Fibroblast of lung (primary cell): ENCODE data around the gene CCL26. TPM values are rescaled to one million over a fixed set of nuclear protein-coding genes. Genes with fewer than 3 reads are reported as not detected.
A peak's percentile ranks its signal among the peaks of the same experiment; 100 is the strongest.

Experiments
- DNase-seq, 2 donors: peaks; one replicate each; pipeline versions ENCODE4 v3.0.0 to v3.0.0-alpha.2; 2010; ENCODE audit warnings: low read depth in 2 of 2
- H2AFZ ChIP-seq: 2 replicates; pipeline ENCODE4 v1.5.1; 2012; ENCODE audit warnings: low read length, control low read depth, inconsistent platforms
- H3K27ac ChIP-seq: 2 replicates; pipeline ENCODE4 v1.5.1; 2011; ENCODE audit warnings: low read length, control low read depth; ENCODE audit not compliant: insufficient read depth
- H3K27me3 ChIP-seq: 2 replicates; pipeline ENCODE4 v1.5.1; 2011; ENCODE audit warnings: mild to moderate bottlenecking, low read length; ENCODE audit not compliant: control insufficient read depth, insufficient read depth
- H3K36me3 ChIP-seq: 2 replicates; pipeline ENCODE4 v1.5.1; 2011; ENCODE audit warnings: low read length; ENCODE audit not compliant: control insufficient read depth, insufficient read depth
- H3K4me1 ChIP-seq: 2 replicates; pipeline ENCODE4 v1.5.1; 2011; ENCODE audit warnings: low read length; ENCODE audit not compliant: control insufficient read depth, insufficient read depth; ENCODE audit errors: extremely low read depth
- H3K4me2 ChIP-seq: 2 replicates; pipeline ENCODE4 v1.5.1; 2011; ENCODE audit warnings: low read length, control low read depth; ENCODE audit not compliant: insufficient read depth; ENCODE audit errors: extremely low read depth
- H3K4me3 ChIP-seq, 4 experiments: fragments of 200-600 bp in 1 of 4; sonication (generic) in 1 of 4; replicated peaks in 1 of 4; 2 replicates each; pipeline ENCODE4 v1.5.1; 2011 to 2016; ENCODE audit warnings: low read length in 4 of 4, low read depth in 3 of 4, mild to moderate bottlenecking in 3 of 4, control low read depth in 2 of 4, inconsistent platforms in 1 of 4, mixed read lengths in 1 of 4; ENCODE audit not compliant: insufficient read depth in 1 of 4; ENCODE audit errors: control extremely low read depth in 1 of 4
- H3K79me2 ChIP-seq: 2 replicates; pipeline ENCODE4 v1.5.1; 2012; ENCODE audit warnings: mild to moderate bottlenecking, low read length, inconsistent platforms; ENCODE audit not compliant: control insufficient read depth, insufficient read depth
- H3K9ac ChIP-seq: 2 replicates; pipeline ENCODE4 v1.5.1; 2011; ENCODE audit warnings: mild to moderate bottlenecking, low read length, control low read depth; ENCODE audit not compliant: insufficient read depth
- H3K9me3 ChIP-seq: 2 replicates; pipeline ENCODE4 v1.5.1; 2012; ENCODE audit warnings: low read depth, low read length; ENCODE audit not compliant: control insufficient read depth, insufficient read depth
- H4K20me1 ChIP-seq: 2 replicates; pipeline ENCODE4 v1.5.1; 2011; ENCODE audit warnings: low read length; ENCODE audit not compliant: control insufficient read depth, insufficient read depth; ENCODE audit errors: extremely low read depth
- EZH2 ChIP-seq: IDR thresholded peaks from 2 replicates; pipeline ENCODE4 v1.5.1; 2012; ENCODE audit warnings: low read length, control low read depth, mild to moderate bottlenecking; ENCODE audit errors: missing control alignments
- polyA plus RNA-seq, 2 donors: library from polyadenylated mRNA; depleted of rRNA in 1 of 2; stranded (reverse) in 1 of 2; unstranded in 1 of 2; fragments of >200 nt; gene quantifications; 2 replicates each; pipeline ENCODE4 v1.2.1, GENCODE V29; 2011 to 2012; ENCODE audit warnings: missing spikeins in 1 of 2
- total RNA-seq: library from RNA; depleted of rRNA; stranded (reverse); fragments of >200 nt; gene quantifications from 2 replicates; pipeline ENCODE4 v1.2.1, GENCODE V29; 2014
- TF ChIP-seq, protein P1 (sequence below), 2 donors: IDR thresholded peaks in 1 of 2; conservative IDR thresholded peaks in 1 of 2; 1 replicate in 1 of 2; 2 replicates in 1 of 2; pipeline ENCODE4 v1.5.1; 2011 to 2012; ENCODE audit warnings: low read length in 2 of 2, control low read depth in 1 of 2, inconsistent platforms in 1 of 2, low read depth in 1 of 2, mild to moderate bottlenecking in 1 of 2

Gene CCL26
- total and polyA plus RNA-seq, 2 donors (not counting 1 experiment from before 2014, with no cell fraction given), result 0.94 to 1.2 TPM

DNA sequence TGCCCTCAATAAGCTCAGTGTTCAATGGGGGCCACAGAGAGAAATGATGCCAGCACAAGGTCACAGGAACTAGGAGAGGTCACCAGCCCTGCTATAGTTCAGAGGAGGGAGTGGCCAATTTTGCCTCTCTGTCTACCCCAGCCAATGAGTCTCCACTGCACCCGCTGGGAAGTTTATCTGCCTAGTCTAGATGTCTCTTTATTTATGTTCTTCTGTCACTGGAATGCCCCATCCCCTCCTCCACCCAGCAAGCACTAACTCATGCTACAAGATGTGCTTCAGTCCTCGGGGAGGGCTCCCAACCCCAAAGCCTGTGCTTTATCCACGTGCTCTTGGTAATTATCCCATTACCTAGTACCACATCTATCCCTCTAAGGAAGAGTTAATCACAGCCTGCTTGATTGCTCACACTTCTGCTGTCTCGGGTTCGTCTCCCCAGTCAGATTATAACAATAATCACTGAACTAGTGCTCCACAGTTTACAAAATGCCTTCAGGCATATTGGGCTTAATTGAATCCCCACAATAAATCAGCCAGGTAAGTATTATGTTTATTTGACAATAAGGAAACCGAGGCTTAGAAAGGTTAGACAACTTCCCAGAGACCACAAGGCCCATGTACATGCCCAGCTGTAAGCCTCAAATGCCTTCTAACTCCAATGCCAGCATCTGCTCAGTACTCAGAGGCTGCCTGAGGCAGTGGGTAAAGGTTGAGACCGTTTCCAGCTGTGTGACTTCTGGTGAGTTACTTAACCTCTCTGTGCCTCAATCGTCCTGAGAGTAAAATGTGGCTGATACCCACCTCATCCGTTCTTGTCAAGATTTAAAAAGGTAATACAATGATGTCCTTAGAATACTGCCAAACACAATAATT, 37.2 kb downstream of the CCL26 start:
- Histone ChIP-seq H3K9ac (no peak overlapping the region), H3K9me3 (no peaks in the 10 kb centered on the region), H3K4me2 (no peak overlapping the region), H3K27me3 (no peaks in the 10 kb centered on the region), H3K79me2 (peaks cover 22% of the 10 kb centered on the region), H3K4me1 (peaks cover 25% of the 10 kb centered on the region), H3K4me3 (no peak overlapping the region), H2AFZ (no peak overlapping the region), H3K36me3 (peaks cover 1% of the 10 kb centered on the region), H4K20me1 (no peaks in the 10 kb centered on the region), H3K27ac (peak overlapping the region; percentile 23)
- peak; percentile 62 to 73 for DNase-seq
- TF ChIP-seq, protein P1, sequence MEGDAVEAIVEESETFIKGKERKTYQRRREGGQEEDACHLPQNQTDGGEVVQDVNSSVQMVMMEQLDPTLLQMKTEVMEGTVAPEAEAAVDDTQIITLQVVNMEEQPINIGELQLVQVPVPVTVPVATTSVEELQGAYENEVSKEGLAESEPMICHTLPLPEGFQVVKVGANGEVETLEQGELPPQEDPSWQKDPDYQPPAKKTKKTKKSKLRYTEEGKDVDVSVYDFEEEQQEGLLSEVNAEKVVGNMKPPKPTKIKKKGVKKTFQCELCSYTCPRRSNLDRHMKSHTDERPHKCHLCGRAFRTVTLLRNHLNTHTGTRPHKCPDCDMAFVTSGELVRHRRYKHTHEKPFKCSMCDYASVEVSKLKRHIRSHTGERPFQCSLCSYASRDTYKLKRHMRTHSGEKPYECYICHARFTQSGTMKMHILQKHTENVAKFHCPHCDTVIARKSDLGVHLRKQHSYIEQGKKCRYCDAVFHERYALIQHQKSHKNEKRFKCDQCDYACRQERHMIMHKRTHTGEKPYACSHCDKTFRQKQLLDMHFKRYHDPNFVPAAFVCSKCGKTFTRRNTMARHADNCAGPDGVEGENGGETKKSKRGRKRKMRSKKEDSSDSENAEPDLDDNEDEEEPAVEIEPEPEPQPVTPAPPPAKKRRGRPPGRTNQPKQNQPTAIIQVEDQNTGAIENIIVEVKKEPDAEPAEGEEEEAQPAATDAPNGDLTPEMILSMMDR (conservative IDR thresholded peaks at IDR 0.05 in 1 of 2, IDR thresholded peaks at IDR 0.05 in 1 of 2; ENCODE audit: low read depth in 1 of 2, low read length in 2 of 2), result no peak
- no peak for TF ChIP-seq EZH2

DNA sequence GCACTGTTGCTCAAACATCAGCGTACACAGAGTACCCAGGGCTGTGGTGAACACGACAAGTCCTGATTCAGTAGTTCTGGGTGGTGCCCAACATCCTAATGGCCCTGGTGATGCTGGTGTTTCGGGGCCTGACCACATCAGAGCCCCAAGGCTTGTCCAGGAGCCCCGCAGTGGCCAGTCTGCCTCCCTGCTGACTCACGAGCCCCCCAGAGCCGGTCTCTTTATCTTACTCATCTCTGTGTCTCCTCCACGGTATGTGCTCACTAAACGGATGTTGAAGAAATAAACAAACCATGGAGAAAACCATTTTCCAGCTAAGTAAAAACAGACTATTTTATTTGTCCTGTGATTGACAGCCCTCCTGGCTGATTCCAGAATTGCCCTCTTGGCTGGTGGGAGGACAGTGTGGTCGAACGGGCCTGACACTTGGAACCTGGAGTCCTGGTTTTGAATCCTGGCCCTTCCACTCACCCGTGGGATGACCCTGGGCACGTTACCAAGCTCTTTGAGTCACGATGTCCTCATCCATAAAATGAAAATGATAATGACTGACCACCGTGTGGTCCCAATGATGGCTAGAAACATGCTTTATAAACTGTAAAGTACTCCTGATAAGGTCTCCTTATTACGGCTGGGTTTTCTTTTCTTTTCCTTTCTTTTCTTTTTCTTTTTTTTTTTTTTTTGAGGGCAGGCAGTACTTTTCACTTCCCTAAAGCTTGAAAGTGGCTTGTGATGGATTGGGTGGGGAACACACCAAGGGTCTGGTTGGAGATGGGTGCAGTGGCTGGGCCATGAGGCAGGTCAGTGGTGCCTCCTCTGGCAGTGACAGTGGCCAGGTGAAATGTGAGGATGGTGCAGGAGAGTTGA, 39.0 kb downstream of the CCL26 start:
- Histone ChIP-seq H3K9ac (peak overlapping the region; percentile 39), H3K4me2 (peak overlapping the region; percentile 77)

More for the DNA sequence above, 39.0 kb downstream of the CCL26 start:
- H4K20me1 ChIP-seq, result no peaks in the 10 kb centered on the region
- no peaks in the 10 kb centered on the region for H3K27me3 ChIP-seq
- peaks cover 1% of the 10 kb centered on the region for H3K36me3 ChIP-seq
- peak overlapping the region; percentile 90 for H3K27ac ChIP-seq
- H2AFZ ChIP-seq, result peak overlapping the region; percentile 17
- peaks cover 30% of the 10 kb centered on the region for H3K4me1 ChIP-seq
- TF ChIP-seq EZH2, result no peak
- TF ChIP-seq, protein P1 (conservative IDR thresholded peaks at IDR 0.05 in 1 of 2, IDR thresholded peaks at IDR 0.05 in 1 of 2; ENCODE audit: low read depth in 1 of 2, low read length in 2 of 2), result no peak
- H3K79me2 ChIP-seq, result peaks cover 17% of the 10 kb centered on the region
- peak; percentile 73 to 93 for DNase-seq
- no peaks in the 10 kb centered on the region for H3K9me3 ChIP-seq
- peak overlapping the region in 2 of 4 experiments; percentile 3 to 16 for H3K4me3 ChIP-seq
